Measurements from ENCODE around the gene MKS1.
A peak's percentile ranks its signal among the peaks of the same experiment; 100 is the strongest.

Gene MKS1

GRCh38 chr17:58156839-58157803 is 61.9 kb downstream of the MKS1 start:
- DNase-seq: peak; percentile 62

Data from central memory CD4-positive, alpha-beta T cell (primary cell).